ENCODE measurements around the gene KIF27. TPM values are rescaled to one million over a fixed set of nuclear protein-coding genes. Genes with fewer than 3 reads are reported as not detected.
"Not testable (repeated sequence)": the region's sequence is repeated elsewhere in the genome, so short reads cannot be mapped to it uniquely, and the experiment has no call there.

Gene KIF27
- total RNA-seq, 3 donors from 2014 or later (not counting 1 experiment from before 2014, with no cell fraction given): 4.0 to 7.7 (median 4.6) TPM

DNA sequence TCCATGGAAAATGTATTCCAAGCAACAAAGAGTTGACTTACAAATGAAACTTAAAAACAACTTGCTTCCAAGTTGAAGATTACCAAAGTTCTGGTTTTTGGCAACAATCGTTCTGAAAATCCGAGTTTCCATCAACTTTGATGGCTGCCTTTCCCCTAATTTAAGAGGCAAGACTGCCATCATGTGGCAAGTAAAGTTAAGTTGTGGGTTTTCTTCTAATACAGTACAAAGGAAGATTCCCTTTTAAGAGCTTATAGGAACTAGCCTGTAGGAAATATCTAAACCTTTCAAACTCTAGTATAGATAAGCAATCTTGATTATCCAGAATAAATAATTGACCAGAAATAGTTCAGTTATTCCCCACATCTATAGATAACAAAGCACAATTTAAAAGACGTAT, 9.0 kb downstream of the KIF27 start:
- DNase-seq: peak in 1 of 2 donors; percentile 48
- H3K4me1 ChIP-seq (ENCODE audit: control insufficient read depth, insufficient read depth, low read length); H3K27ac ChIP-seq (ENCODE audit: low read length); H3K36me3 ChIP-seq (ENCODE audit: control insufficient read depth, insufficient read depth, low read length); H3K27me3 ChIP-seq (ENCODE audit: control insufficient read depth, insufficient read depth, low read length); H3K4me1 Mint-ChIP-seq; H3K27me3 Mint-ChIP-seq (ENCODE audit: low read depth in 2 of 2); H3K9me3 ChIP-seq (ENCODE audit: control insufficient read depth, insufficient read depth, low read length); H3K36me3 Mint-ChIP-seq; H3K4me3 Mint-ChIP-seq; H3K27ac Mint-ChIP-seq; H3K9me3 Mint-ChIP-seq; H3K4me3 ChIP-seq (ENCODE audit: low read length): not testable (repeated sequence)
- peak; percentile 57 for TF ChIP-seq CTCF (IDR thresholded peaks at IDR 0.05)
- WGBS (ENCODE audit: insufficient coverage): 0% methylated on average over 2 of the region's 3 CpGs
- peak; percentile 71 to 83 (median 76) for ATAC-seq
- intact Hi-C loops (cut with micrococcal nuclease): loop anchor here (2.0 kb wide), 2 partner anchors 291 to 577 kb away; no protein-coding TSS in a partner anchor

DNA sequence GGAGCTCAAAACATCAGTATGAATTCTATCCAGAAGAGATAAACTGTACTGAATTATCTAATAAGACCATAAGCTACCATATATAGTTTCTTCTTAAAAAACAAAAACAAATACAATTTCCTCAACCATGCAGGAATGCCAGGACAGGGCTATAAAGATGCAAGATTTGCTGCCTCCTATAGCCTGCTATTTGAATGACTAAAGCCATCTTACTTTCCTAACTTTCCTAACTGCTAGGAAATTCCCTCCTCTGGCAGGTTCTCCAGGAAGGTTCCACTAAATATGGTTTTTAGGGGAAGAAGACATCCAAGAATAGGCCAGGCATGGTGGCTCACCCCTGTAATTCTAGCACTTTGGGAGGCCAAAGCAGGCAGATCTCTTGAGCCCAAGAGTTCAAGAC, 15.1 kb downstream of the KIF27 start:
- H3K4me3 ChIP-seq (ENCODE audit: low read length): no peak overlapping the region
- no peaks in the 10 kb centered on the region for H3K36me3 ChIP-seq (ENCODE audit: control insufficient read depth, insufficient read depth, low read length)
- no peak for DNase-seq
- Mint-ChIP-seq H3K4me3 (no peak overlapping the region), H3K4me1 (no peaks in the 10 kb centered on the region), H3K9me3 (no peaks in the 10 kb centered on the region), H3K27me3 (ENCODE audit: low read depth in 2 of 2) (no peaks in the 10 kb centered on the region), H3K27ac (no peak overlapping the region), H3K36me3 (no peaks in the 10 kb centered on the region)
- no peaks in the 10 kb centered on the region for H3K4me1 ChIP-seq (ENCODE audit: control insufficient read depth, insufficient read depth, low read length)
- TF ChIP-seq CTCF (IDR thresholded peaks at IDR 0.05): no peak
- H3K9me3 ChIP-seq (ENCODE audit: control insufficient read depth, insufficient read depth, low read length): no peaks in the 10 kb centered on the region
- intact Hi-C loops (cut with micrococcal nuclease): no loop called here
- no peak overlapping the region for H3K27ac ChIP-seq (ENCODE audit: low read length)
- H3K27me3 ChIP-seq (ENCODE audit: control insufficient read depth, insufficient read depth, low read length): no peaks in the 10 kb centered on the region
- no peak for ATAC-seq

GRCh38 chr9:83900615-83901014, 20.6 kb downstream of the KIF27 start:
- H3K27ac Mint-ChIP-seq; intact Hi-C loops (cut with micrococcal nuclease); H3K27me3 ChIP-seq (ENCODE audit: control insufficient read depth, insufficient read depth, low read length); H3K27me3 Mint-ChIP-seq (ENCODE audit: low read depth in 2 of 2); H3K9me3 Mint-ChIP-seq; H3K36me3 ChIP-seq (ENCODE audit: control insufficient read depth, insufficient read depth, low read length); H3K4me3 ChIP-seq (ENCODE audit: low read length); H3K27ac ChIP-seq (ENCODE audit: low read length); H3K36me3 Mint-ChIP-seq; H3K9me3 ChIP-seq (ENCODE audit: control insufficient read depth, insufficient read depth, low read length); H3K4me1 ChIP-seq (ENCODE audit: control insufficient read depth, insufficient read depth, low read length); H3K4me1 Mint-ChIP-seq; DNase-seq; H3K4me3 Mint-ChIP-seq; ATAC-seq: not testable (repeated sequence)
- no CpG with 5 or more reads among the region's 5 CpGs for WGBS (ENCODE audit: insufficient coverage)

DNA sequence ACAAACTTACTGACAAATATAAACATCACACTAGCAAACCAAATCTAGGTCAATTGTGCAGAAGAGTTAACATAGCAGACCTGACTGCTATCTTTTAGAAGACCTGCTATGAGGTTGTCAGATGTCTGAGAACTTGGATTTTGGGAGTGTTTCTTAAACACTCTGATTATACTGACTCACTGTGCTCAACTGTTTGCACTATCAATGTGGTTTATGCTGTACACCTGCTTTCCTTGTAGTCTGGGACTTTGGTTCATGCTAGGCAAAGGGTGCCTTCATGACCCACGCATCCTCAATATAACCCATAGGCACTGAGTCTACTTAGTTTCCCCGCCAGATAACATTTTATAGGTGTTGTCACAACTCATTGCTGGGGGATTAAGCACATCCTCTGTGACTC, 26.9 kb downstream of the KIF27 start:
- H3K4me3 Mint-ChIP-seq; DNase-seq; H3K4me1 ChIP-seq (ENCODE audit: control insufficient read depth, insufficient read depth, low read length); H3K27ac ChIP-seq (ENCODE audit: low read length); H3K36me3 ChIP-seq (ENCODE audit: control insufficient read depth, insufficient read depth, low read length); H3K27me3 Mint-ChIP-seq (ENCODE audit: low read depth in 2 of 2); H3K4me1 Mint-ChIP-seq; H3K27me3 ChIP-seq (ENCODE audit: control insufficient read depth, insufficient read depth, low read length); ATAC-seq; H3K36me3 Mint-ChIP-seq; H3K9me3 Mint-ChIP-seq; H3K27ac Mint-ChIP-seq; intact Hi-C loops (cut with micrococcal nuclease); H3K4me3 ChIP-seq (ENCODE audit: low read length); H3K9me3 ChIP-seq (ENCODE audit: control insufficient read depth, insufficient read depth, low read length): not testable (repeated sequence)
- WGBS (ENCODE audit: insufficient coverage): 93% methylated on average over 2 of the region's 2 CpGs

DNA sequence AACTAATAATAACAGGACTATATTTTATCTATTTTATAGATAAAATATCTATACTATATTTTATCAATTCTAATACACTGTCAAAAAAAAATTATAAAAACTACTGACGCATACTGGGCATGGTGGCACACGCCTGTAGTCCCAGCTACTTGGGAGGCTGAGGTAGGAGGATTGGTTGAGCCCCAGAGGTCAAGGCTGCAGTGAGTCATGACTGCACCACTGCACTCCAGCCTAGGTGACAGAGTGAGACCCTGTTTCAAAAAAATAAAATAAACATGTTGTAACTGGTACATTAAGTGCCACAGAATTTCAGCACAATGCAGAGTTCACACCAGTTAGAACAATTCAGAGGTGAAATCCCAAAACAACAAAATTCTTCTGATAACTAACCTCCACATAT, 34.7 kb downstream of the KIF27 start:
- H3K9me3 ChIP-seq (ENCODE audit: control insufficient read depth, insufficient read depth, low read length); H3K27ac ChIP-seq (ENCODE audit: low read length); DNase-seq; ATAC-seq; H3K4me3 Mint-ChIP-seq; H3K36me3 ChIP-seq (ENCODE audit: control insufficient read depth, insufficient read depth, low read length); H3K4me1 Mint-ChIP-seq; H3K4me1 ChIP-seq (ENCODE audit: control insufficient read depth, insufficient read depth, low read length); H3K4me3 ChIP-seq (ENCODE audit: low read length); H3K27me3 ChIP-seq (ENCODE audit: control insufficient read depth, insufficient read depth, low read length); H3K27ac Mint-ChIP-seq; H3K9me3 Mint-ChIP-seq; H3K36me3 Mint-ChIP-seq; H3K27me3 Mint-ChIP-seq (ENCODE audit: low read depth in 2 of 2); intact Hi-C loops (cut with micrococcal nuclease): not testable (repeated sequence)
- 97% methylated on average over 2 of the region's 2 CpGs for WGBS (ENCODE audit: insufficient coverage)

- H3K27ac ChIP-seq (ENCODE audit: low read length); H3K36me3 ChIP-seq (ENCODE audit: control insufficient read depth, insufficient read depth, low read length); H3K4me3 Mint-ChIP-seq; H3K4me1 ChIP-seq (ENCODE audit: control insufficient read depth, insufficient read depth, low read length); H3K27me3 ChIP-seq (ENCODE audit: control insufficient read depth, insufficient read depth, low read length); H3K27ac Mint-ChIP-seq; H3K9me3 ChIP-seq (ENCODE audit: control insufficient read depth, insufficient read depth, low read length); H3K4me1 Mint-ChIP-seq; DNase-seq; intact Hi-C loops (cut with micrococcal nuclease); H3K36me3 Mint-ChIP-seq; H3K4me3 ChIP-seq (ENCODE audit: low read length); ATAC-seq; H3K27me3 Mint-ChIP-seq (ENCODE audit: low read depth in 2 of 2); H3K9me3 Mint-ChIP-seq: not testable (repeated sequence)
- 98% methylated on average over 2 of the region's 3 CpGs for WGBS (ENCODE audit: insufficient coverage)
Observed at GRCh38 chr9:83885559-83886240, 35.5 kb downstream of the KIF27 start.

All from natural killer cell (primary cell).